Germinal center (tissue), 1 donor: ENCODE measurements around the gene SETBP1.

Source experiments
- DNase-seq: peaks from one replicate; pipeline ENCODE4 v3.0.0; 2012; ENCODE audit warnings: mixed read lengths, low spot score

SETBP1 gene

GRCh38 chr18:44870631-44871502 lies 190.2 kb downstream of the SETBP1 start:
- no peak for DNase-seq

GRCh38 chr18:44871771-44872170 lies 191.1 kb downstream of the SETBP1 start:
- no peak for DNase-seq

GRCh38 chr18:44876024-44876423 lies 195.3 kb downstream of the SETBP1 start:
- no peak for DNase-seq

- no peak for DNase-seq
Observed at GRCh38 chr18:44876755-44877154, 196.1 kb downstream of the SETBP1 start.

GRCh38 chr18:44878335-44878734 lies 197.6 kb downstream of the SETBP1 start:
- no peak for DNase-seq

- DNase-seq, result no peak
Observed at GRCh38 chr18:44880170-44880569, 199.5 kb downstream of the SETBP1 start.

GRCh38 chr18:44881461-44882162 lies 200.9 kb downstream of the SETBP1 start:
- no peak for DNase-seq

- no peak for DNase-seq
Observed at GRCh38 chr18:44882163-44882868, 201.6 kb downstream of the SETBP1 start.

- DNase-seq, result no peak
Observed at GRCh38 chr18:44883671-44884070, 203.0 kb downstream of the SETBP1 start.

- no peak for DNase-seq
Observed at GRCh38 chr18:44884431-44884830, 203.7 kb downstream of the SETBP1 start.

- DNase-seq, result no peak
Observed at GRCh38 chr18:44885507-44885906, 204.8 kb downstream of the SETBP1 start.

GRCh38 chr18:44887227-44887631 lies 206.5 kb downstream of the SETBP1 start:
- peak; percentile 9 for DNase-seq

- DNase-seq, result no peak
Observed at GRCh38 chr18:44889111-44889510, 208.4 kb downstream of the SETBP1 start.

- no peak for DNase-seq
Observed at GRCh38 chr18:44893045-44893706, 212.5 kb downstream of the SETBP1 start.

GRCh38 chr18:44893966-44894365 lies 213.3 kb downstream of the SETBP1 start:
- DNase-seq, result no peak

- DNase-seq, result no peak
Observed at GRCh38 chr18:44895176-44895798, 214.6 kb downstream of the SETBP1 start.

GRCh38 chr18:44896846-44897245 lies 216.2 kb downstream of the SETBP1 start:
- no peak for DNase-seq

GRCh38 chr18:44897411-44897810 lies 216.7 kb downstream of the SETBP1 start:
- no peak for DNase-seq

GRCh38 chr18:44897816-44898215 lies 217.1 kb downstream of the SETBP1 start:
- DNase-seq, result no peak

- no peak for DNase-seq
Observed at GRCh38 chr18:44898498-44898897, 217.8 kb downstream of the SETBP1 start.

- no peak for DNase-seq
Observed at GRCh38 chr18:44899832-44900231, 219.1 kb downstream of the SETBP1 start.

- no peak for DNase-seq
Observed at GRCh38 chr18:44900627-44901026, 219.9 kb downstream of the SETBP1 start.
